Fibroblast of skin of scalp (primary cell): ENCODE data around the gene SV2B.

Source experiments
- DNase-seq: peaks from one replicate; pipeline ENCODE4 v3.0.0-alpha.2; 2013

Gene SV2B

GRCh38 chr15:91104111-91104510 lies 4.1 kb downstream of the SV2B start:
- no peak for DNase-seq

DNA sequence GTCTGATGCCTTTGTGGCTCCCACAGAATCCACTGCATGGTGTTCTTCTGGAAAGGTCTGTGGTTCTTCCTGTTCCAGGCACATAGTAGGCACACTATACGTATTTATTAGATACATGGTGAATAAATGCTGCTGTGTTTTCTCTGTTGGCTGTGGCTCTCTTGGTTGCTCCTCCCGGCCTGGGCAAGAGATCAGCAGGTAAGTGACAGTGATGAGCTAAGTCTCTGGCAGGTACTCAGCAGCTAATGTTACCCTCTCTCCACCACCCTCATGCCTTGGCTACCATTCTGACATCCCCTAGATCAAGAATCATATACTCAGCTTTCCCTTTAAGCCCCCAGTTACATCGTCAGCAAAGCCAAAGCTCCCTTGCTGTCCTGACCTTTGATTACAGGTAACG lies 8.4 kb downstream of the SV2B start:
- no peak for DNase-seq

DNA sequence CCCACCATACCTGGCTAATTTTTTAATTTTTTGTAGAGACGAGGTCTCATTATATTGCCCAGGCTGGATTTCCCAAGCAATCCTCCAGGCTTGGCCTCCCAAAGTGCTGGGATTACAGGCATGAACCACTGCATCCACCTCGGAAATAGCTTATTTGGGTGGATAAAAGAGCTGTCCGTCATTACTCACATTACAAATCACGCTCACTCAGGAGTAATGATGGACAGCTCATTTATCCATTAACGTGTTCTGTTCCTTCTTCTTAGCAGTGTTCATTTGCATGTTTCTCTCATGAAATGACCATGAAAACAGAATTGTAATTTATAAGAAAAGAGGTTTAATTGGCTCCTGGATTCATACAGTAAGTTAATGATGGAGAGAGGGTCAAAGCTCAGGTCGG lies 9.8 kb downstream of the SV2B start:
- DNase-seq, result no peak

GRCh38 chr15:91110407-91110806 lies 10.3 kb downstream of the SV2B start:
- no peak for DNase-seq

GRCh38 chr15:91113030-91113429 lies 13.0 kb downstream of the SV2B start:
- DNase-seq, result no peak

DNA sequence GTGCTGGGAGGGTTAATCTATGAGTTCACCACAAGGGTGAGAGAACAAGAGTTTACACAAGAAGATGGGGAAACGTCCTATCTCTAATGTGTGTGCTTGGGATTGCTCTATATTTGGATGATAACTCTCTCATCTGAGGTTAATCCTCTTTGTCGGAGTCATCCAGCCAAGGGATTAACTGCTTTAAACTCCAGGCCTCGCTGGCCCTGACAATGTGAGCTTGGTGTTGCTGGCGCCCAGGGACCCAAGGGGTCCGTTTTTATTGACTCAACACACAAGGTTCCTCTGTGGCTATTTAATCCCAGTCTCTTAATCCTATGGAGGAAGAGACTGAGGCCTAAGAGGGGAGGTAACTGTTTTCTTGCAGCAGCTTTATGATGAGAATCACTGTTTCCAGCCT lies 14.2 kb downstream of the SV2B start:
- DNase-seq, result no peak

GRCh38 chr15:91116113-91117067 lies 16.3 kb downstream of the SV2B start:
- no peak for DNase-seq

DNA sequence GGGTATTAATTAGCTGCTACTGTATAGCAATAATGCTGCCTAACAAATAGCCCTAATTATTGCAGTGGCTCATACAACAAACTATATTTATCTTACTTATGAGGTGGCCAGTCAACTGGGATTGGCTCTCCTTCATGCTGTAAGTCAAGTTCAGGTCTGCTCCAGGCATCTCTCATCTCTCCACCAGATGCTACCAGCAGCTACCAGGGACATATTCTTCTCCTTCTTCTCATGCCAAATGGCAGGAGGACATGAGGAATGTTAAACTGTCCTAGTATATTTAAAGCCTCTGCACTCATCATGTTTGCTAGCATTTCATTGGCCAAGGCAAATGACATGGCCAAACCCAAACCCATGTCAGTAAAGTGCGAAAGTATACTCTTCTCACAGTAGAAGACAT lies 17.3 kb downstream of the SV2B start:
- no peak for DNase-seq

- no peak for DNase-seq
Observed at GRCh38 chr15:91118817-91119590, 18.9 kb downstream of the SV2B start.

DNA sequence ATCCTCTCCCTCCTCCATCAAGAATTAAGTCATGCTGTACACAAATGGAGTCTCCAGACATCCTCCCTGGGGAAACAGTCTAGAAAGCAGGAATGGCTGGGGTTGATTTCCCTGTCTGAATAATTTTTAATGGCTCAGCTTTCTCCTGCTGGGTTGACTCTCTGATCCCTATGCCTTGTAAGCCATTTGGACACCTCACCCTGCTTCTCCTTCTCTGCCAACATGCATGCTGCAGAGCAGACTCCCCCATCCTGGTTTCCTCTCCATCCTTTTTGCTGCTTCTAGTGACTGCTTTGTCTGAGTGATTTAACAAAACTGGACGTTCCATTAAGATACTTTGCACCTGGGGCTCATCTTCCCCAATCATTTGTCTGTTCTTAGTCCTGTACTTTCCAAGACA lies 22.2 kb downstream of the SV2B start:
- DNase-seq, result no peak

- no peak for DNase-seq
Observed at GRCh38 chr15:91124132-91124531, 24.1 kb downstream of the SV2B start.

DNA sequence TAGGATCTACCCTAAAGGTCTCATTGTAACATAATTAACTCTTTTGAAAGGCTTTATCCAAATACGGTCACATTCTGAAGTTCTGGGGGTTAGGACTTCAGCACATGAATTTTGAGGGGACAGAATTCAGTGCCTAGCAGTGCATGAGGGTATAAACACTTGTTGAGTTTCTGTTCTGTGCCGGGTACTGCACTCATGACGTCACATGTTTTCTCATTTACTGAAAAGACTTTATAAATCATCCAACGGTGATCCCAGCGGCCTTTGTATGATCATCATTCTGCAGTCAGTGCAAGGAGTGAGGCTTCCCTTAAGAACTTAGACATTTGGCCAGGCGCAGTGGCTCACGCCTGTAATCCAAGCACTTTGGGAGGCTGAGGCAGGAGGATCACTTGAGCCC lies 25.1 kb downstream of the SV2B start:
- DNase-seq, result no peak

DNA sequence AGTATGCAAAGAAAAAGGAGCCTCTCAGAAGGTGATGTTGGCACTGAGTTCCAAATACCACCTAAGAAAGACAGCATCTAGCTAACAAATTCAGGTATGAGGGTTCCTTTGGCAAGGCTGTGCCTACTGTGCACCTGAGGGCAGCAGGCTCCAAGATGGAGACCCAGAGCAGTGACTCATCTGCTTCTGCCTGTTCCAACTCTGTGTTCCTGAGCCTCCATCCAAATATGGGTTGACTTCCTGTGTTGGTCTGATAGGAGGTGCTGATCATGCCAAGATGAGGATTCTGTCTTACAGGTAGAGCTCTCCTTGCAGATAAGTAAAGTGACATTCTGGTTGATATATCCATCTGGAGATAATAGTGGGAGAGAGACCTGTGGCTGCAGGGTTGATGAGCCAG lies 26.0 kb downstream of the SV2B start:
- DNase-seq, result no peak

DNA sequence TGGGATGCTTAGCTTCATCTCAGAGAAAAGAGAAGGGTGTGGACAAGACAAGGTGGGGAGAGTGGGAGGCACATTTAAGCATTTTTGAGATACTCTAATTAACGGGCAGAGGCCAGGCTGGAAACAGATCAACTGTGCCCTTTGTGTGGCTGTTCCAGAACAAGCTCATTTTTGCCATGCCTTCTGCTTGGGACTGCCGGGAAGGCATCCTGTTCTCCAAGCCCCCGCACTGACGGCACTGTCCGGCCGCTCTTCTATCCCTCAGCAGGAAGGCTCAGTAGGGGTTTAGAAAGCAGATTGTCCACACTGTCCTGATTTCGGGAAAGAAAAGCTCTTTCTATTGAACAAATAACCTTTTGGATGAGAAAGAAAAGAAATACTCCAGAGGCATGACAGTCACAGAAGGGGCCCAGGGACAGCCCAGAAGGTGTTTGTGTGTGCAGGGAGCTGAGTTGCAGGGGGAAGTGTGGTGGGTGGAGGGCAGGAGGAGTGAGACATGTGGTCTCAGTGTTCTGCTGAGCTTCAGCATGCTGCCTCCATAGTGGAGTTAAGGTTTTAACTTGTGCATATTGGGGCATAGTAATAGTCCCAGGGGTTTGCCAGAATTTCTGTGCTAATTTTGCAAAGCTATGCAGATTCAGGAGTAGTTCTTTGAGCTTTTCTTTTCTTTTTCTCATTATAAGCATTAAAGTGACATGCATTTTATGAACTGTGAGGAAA lies 27.3 kb downstream of the SV2B start:
- DNase-seq, result no peak

- no peak for DNase-seq
Observed at GRCh38 chr15:91128016-91128415, 28.0 kb downstream of the SV2B start.

DNA sequence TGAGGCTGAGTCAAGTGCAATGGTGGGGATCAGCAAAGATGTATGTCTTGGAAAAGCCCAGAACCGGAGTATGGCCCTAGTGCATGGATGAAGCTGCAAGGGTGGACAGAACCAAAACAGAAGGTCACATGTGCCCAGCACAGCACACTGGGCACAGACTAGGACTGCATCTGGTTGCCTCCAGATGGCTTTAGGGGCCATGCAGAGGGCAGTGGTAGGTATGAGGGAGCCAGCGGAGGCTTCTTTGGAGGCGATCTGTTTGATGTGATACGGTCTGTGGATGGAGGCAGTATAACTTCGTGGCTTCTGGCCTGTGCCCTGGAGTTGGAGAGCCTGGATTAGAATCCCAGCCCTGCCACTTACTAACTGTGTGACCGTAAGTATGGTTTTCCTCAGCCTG lies 29.4 kb downstream of the SV2B start:
- no peak for DNase-seq

DNA sequence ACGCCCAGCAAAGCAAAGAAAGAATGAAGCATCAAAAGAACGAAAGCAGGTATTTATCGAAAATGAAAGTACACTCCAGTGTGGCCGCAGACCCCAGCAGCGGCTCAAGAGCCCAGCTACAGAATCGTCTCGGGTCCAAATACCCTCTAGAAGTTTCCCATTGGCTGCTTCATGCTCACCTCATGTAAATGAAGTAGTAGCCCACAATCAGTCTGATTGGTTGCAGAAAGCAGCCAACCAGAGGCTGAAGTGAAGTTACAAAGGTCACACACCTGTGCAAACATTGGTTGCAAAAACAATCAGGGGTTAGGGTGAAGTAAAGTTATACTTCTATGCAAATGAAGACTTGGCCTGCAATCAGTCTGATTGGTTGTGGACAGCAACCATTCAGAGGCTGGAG lies 32.0 kb downstream of the SV2B start:
- no peak for DNase-seq

GRCh38 chr15:91133511-91133910 lies 33.5 kb downstream of the SV2B start:
- DNase-seq, result no peak

- DNase-seq, result no peak
Observed at GRCh38 chr15:91135201-91136130, 35.4 kb downstream of the SV2B start.

DNA sequence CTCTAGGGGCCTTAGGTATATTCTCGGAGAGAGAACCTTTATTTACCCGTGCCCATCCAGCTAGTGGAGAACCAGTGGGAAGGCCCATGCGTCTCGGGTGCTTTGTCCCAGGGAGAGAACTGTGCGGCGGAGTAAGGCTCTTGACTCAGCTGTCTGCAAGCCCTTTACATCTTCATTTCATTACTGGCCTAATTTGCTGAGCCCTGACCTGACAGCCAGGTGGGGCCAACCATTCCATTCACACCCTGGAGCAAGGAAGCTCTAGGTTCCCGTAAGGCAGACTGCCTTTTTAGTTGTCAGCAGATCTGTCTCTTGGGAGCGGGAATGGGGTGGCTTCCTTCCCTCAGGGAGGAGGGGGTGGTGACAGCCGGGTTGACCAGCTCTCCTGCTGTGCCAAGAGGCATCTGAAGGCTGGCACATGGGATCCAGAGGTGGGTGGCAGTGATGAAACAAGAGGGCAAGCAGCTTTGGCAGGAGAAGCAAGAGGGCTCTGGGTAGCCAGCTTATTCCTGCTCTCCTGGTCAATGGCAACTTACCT lies 36.4 kb downstream of the SV2B start:
- no peak for DNase-seq

DNA sequence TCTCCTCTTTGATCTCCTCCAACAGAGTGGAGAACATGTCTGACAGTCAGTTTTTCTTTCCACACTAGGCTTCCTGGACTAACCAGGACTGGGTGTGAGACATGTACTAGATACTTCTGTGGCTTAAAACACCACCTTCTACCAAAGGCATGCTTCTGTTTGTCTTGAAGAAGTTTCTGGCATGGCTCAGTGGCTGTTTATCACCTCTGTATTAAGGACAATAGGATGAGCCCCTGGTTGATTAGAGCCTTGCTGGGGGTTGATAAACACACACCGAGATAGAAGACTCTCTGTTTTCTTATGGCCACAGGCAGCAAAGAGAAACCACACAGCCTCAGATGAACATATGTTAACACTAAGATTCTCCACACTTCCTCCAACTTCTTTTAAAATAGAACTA lies 40.5 kb downstream of the SV2B start:
- no peak for DNase-seq

- no peak for DNase-seq
Observed at GRCh38 chr15:91141097-91141496, 41.0 kb downstream of the SV2B start.
